ENCODE results near the gene ADK.

GRCh38 chr10:74658511-74658910 lies 507.5 kb downstream of the ADK start:
- TF ChIP-seq CTCF (conservative IDR thresholded peaks at IDR 0.05; ENCODE audit: low read length) (no peak), EZH2phosphoT487 (IDR thresholded peaks at IDR 0.05; ENCODE audit: borderline replicate concordance, low read depth, low read length) (no peak)

All from OCI-LY7 (cell line).